ENCODE data around the gene FARS2. TPM values are rescaled to one million over a fixed set of nuclear protein-coding genes. Genes with fewer than 3 reads are reported as not detected.
"Not testable (repeated sequence)": the region's sequence is repeated elsewhere in the genome, so short reads cannot be mapped to it uniquely, and the experiment has no call there.

Gene FARS2
- total RNA-seq, 1 experiment from 2014 or later: 25.6 TPM

DNA sequence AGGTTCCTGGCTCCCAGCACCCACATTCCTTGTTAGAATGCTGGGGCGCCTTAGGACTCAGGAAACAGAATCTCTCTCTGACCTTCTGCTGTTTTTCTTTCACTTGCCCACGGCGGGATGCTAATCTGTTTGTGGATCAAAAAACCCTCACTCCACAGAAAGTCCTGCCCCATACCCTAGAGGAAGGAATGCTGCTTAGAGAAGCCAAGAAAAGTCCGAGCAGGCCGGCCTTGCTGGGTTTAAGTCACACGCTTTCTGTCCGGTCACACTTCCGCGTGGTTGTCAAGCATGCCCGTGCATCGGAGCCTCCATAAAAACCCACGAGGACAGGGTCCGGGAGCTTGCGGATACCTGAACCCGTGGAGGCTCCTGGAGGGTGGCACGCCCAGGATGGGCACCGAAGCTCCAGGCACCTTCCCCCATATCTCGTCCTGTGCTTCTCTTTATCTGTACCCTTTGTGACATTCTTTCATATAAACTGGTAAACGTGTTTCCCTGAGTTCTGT, 522.3 kb downstream of the FARS2 start:
- no peak for DNase-seq (ENCODE audit: low read depth, low spot score)
- in situ Hi-C loops (cut with HindIII; ENCODE audit: low pct_unique_long_range_greater_than_20kb, low sequenced_read_pairs): no loop called here

DNA sequence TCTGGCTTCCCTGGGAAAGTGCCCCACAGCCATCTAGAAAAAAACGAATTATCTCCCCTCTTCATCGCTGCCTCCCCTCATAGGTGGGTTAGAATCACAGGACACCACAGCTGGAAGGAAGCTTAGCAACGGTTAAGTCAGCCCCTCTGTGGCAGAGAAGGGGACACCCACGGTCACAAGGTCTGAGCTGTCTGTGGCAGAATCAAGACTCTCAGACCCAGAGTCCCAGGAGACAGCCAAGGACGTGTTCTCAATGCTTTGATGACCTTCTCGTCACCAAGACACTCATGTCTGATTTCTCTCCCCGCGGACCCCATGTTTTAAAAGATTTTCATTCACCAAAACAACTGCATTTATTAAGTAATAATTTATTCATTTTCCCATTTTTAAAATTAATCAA, 523.9 kb downstream of the FARS2 start:
- in situ Hi-C loops (cut with HindIII; ENCODE audit: low pct_unique_long_range_greater_than_20kb, low sequenced_read_pairs): no loop called here

DNA sequence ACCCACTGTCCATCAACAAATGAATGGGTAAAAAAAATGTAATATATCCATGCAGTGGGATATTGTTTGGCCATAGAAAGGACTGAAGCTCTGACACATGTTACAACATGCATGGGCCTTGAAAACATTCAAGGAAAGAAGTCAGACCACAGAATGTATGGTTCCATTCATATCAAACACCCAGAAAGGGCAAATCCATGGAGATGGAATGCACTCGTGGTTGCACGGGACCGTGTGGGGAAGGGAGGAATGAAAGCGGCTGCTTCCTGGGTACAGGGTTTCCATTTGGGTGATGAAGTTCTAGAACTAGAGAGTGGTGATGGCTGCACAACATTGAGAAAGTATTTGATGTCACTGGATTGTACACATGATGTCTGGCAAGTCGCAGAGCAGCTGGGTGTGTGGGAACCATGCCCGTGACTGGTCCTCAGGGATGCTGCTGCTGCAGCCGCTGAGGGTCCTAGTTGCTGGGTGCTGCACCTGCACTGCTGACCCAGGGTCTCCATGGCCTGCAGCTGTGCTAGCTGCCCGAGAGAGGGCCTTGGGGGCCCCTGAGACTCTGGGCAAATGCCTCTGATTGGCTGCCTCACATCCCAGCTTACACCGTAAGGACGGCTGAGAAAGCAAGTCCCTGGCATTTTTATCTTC, 525.1 kb downstream of the FARS2 start:
- DNase-seq (ENCODE audit: low read depth, low spot score): peak; percentile 98
- in situ Hi-C loops (cut with HindIII; ENCODE audit: low pct_unique_long_range_greater_than_20kb, low sequenced_read_pairs): no loop called here

More for the DNA sequence above, 523.9 kb downstream of the FARS2 start:
- DNase-seq (ENCODE audit: low read depth, low spot score): no peak

DNA sequence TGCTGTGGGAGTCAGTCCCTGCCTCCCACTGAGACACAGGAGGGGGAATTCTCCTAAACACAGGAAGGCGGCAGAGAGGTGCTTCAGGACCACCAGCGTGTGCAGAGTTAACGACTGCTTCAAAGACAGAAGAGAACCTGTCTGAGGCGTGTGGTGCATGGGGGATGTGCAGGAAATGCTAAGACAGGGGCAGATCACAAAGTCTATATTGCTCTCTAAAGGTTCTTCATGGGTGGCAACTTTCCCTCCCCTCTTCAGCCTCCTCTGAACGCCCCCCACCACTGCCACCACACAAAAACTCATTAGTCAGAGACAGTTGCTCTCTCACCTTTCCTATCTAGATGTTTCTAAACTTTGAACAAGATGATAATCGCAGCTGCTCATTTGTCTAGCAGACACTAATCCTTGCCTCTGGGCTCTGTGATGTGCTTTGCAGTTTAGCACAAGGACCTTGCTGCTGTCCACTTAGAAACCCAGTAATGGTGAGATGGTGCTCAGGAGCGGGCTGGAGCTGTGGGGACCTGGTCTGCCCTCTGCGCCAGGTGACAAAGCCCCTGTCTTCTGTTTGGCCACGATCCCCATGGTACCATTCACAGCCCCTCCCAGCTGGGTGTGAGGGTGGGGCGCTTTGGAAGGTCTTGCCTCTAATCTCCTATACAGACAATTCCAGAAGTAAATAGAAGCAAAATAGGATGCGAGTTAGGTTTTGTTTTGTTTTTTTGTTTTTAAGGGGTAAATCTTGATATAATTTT, 525.8 kb downstream of the FARS2 start:
- peak; percentile 43 for DNase-seq (ENCODE audit: low read depth, low spot score)
- in situ Hi-C loops (cut with HindIII; ENCODE audit: low pct_unique_long_range_greater_than_20kb, low sequenced_read_pairs): no loop called here

DNA sequence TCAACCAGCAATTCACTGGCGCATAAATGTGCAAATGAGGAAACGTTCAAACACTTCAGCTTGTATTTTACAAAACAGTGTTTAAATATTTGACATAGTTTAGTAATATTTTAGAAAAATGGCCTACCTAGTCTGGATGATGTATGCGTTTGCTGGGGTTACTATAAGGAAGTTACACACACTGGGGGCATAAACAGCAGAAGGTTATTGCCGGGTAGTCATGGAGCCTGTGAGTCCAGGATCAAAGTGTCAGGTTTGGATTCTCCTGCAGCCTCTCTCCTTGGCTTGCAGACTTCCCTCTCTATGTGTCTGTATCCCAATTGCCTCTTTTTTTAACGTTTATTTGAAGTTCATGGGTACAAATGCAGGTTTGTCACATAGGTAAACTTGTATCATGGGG, 528.1 kb downstream of the FARS2 start:
- in situ Hi-C loops (cut with HindIII; ENCODE audit: low pct_unique_long_range_greater_than_20kb, low sequenced_read_pairs); DNase-seq (ENCODE audit: low read depth, low spot score): not testable (repeated sequence)

DNA sequence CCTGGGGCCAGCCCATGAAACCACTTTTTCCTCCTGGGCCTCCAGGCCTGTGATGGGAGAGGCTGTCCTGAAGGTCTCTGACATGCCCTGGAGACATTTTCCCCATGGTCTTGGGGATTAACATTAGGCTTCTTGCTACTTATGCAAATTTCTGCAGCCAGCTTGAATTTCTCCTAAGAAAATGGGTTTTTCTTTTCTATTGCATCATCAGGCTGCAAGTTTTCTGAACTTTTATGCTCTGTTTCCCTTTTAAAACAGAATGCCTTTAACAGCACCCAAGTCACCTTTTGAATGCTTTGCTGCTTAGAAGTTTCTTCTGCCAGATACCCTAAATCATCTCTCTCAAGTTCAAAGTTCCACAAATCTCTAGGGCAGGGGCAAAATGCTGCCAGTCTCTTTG, 535.2 kb downstream of the FARS2 start:
- DNase-seq (ENCODE audit: low read depth, low spot score); in situ Hi-C loops (cut with HindIII; ENCODE audit: low pct_unique_long_range_greater_than_20kb, low sequenced_read_pairs): not testable (repeated sequence)

DNA sequence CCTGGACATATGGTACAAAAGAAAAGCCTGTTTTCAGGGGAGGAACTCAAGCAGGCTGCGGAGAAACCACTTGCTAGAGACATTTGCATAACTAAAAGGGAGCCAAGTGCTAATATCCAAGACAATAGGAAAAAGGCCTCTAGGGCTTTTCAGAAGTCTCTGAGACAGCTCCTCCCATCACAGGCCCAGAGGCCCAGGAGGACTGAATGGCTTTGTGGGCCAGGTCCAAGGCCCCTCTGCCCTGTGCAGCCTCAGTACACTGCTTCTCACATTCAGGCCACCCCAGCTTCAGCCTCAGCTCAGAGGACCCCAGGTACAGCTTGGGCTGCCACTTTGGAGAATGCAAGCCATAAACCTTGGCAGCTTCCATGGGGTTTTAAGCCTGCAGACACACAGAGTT, 545.1 kb downstream of the FARS2 start:
- in situ Hi-C loops (cut with HindIII; ENCODE audit: low pct_unique_long_range_greater_than_20kb, low sequenced_read_pairs); DNase-seq (ENCODE audit: low read depth, low spot score): not testable (repeated sequence)

DNA sequence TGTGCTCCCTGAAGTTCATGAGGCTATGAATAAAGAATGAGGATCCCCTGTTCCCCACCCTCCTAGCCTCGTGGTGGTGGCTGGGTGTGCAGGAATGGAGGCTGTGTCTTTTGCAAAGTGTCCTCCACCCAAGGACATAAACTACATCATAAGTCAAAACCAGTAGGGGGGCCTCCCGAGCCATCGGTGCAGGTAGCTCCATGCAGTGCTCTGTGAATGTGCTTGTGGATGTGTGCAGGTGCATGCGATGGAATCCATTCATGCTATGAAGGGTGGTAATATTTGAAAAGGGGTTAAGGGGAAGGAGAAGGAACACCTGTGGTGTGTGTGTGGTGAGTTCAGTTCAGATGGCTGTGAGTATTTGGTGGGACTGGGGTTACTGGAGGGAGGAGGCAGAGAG, 548.1 kb downstream of the FARS2 start:
- in situ Hi-C loops (cut with HindIII; ENCODE audit: low pct_unique_long_range_greater_than_20kb, low sequenced_read_pairs): no loop called here
- DNase-seq (ENCODE audit: low read depth, low spot score): no peak

DNA sequence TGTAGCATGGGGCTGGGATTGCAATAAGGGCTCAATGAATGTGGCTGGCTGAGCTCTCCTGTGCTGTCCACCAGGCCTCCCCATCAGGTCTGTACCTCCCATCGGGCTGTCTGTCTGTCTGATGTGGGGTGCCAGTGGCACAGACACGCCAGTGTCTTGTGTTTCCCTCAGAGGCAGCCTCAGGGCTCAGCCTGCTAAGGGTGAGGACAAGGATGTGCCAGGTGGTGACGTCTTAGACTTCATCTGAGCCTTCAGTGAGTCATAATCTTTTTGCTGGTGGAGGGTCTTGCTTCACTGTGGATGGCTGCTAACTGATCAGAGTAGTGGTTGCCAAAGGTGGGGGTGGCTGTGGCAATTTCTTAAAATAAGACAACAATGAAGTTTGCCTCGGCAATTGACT, 550.7 kb downstream of the FARS2 start:
- no peak for DNase-seq (ENCODE audit: low read depth, low spot score)
- in situ Hi-C loops (cut with HindIII; ENCODE audit: low pct_unique_long_range_greater_than_20kb, low sequenced_read_pairs): no loop called here

DNA sequence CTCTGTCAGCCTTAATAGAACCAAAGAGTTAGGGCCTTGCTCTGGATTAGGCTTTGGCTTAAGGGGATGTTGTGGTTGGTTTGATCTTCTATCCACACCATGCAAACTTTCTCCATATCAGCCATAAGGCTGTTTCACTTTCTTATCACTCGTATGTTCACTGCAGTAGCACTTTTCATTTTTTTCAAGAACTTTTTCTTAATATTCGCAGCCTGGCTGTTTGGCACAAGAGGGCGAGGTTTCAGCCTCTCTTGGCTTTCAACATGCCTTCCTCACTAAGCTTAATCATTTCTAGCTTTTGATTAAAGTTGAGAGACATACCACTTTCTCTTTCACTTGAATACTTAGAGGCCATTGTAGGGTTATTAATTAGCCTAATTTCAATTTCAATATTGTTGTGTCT, 552.3 kb downstream of the FARS2 start:
- in situ Hi-C loops (cut with HindIII; ENCODE audit: low pct_unique_long_range_greater_than_20kb, low sequenced_read_pairs): no loop called here
- DNase-seq (ENCODE audit: low read depth, low spot score): no peak

DNA sequence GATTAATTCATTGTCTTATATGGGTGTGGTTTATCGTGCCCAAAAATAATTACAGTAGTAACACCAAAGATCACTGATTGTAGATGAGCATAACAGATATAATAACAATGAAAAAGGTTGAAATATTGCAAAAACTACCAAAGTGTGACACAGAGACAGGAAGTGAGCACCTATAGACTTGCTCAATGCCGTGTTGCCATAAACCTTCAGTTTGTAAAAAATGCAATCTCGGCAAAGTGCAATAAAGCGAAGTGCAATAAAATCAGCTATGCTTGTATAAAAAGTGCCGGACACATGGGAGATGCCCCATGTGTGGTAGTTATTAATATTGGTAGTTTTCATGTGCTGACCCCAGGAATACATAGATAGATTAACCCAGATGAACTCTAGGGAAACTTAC, 552.8 kb downstream of the FARS2 start:
- DNase-seq (ENCODE audit: low read depth, low spot score): no peak
- in situ Hi-C loops (cut with HindIII; ENCODE audit: low pct_unique_long_range_greater_than_20kb, low sequenced_read_pairs): no loop called here

DNA sequence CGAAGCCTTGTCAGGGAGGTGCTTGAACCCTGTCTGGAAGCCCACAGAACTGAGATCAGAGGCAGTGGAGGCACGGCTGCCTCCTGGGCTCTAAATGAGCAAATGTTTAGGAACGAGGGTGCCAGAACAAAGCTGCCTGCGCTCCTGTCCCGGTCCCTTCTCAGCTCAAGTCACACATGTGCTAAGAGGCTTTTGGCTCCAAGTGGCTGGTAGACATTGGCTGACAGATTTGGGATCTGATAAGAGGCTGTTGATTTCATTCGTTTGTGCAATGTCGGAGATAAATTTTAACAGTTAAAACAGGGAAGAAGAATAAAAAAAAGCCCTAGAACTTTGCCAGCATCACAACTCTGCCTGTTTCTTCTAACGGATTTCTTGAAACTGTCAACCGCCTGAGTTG, 553.6 kb downstream of the FARS2 start:
- DNase-seq (ENCODE audit: low read depth, low spot score): no peak
- in situ Hi-C loops (cut with HindIII; ENCODE audit: low pct_unique_long_range_greater_than_20kb, low sequenced_read_pairs): no loop called here

DNA sequence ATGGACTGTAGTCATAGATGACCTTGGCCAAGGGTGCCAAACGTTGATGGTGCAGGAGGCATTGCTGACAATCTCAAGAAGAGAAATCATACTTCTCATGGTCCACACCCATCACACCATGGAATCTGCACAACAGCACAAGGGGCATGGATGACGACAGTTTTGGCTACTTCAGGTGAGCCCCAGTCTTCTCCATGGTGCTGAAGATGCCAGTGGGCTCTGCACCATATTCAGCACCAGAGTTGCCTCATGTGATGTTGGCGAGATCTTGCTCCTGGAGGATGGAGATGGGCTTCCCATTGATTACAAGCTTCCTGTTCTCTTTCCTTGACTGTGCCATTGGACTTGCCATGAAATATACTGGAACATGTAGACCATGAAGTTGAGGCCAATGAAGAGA, 556.6 kb downstream of the FARS2 start:
- in situ Hi-C loops (cut with HindIII; ENCODE audit: low pct_unique_long_range_greater_than_20kb, low sequenced_read_pairs): no loop called here
- no peak for DNase-seq (ENCODE audit: low read depth, low spot score)

DNA sequence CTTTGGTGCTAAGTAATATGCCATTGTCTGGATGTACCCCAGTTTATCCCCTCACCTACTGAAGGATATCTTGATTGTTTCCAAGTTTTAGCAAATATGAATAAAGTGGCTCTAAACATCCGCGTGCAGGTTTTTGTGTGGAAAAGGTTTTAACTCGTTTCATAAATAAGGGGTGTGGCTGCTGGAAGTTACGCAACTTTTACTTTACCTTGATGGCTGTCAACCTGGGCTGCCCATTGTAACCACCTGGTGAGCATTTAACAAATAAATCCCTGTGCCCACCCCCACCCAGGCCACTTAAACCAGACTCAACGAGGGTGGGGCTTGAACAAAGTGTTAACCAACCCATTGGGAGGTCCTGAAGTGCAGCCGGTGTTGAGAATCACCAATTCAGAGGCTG, 557.6 kb downstream of the FARS2 start:
- DNase-seq (ENCODE audit: low read depth, low spot score): no peak
- in situ Hi-C loops (cut with HindIII; ENCODE audit: low pct_unique_long_range_greater_than_20kb, low sequenced_read_pairs): no loop called here

Other genes starting within 250 kb of the FARS2 start
- gene PPP1R3G, start 176.2 kb upstream of the FARS2 start, total RNA-seq (2014; rRNA removed; shearing (Covaris generic)): 0.03 and 0.16 TPM in 2 replicates
- gene LYRM4, start 563 bp upstream of the FARS2 start, total RNA-seq (2014; rRNA removed; shearing (Covaris generic)): 76.9 and 89.7 TPM in 2 replicates